ENCODE measurements around the gene U2AF2. TPM values are rescaled to one million over a fixed set of nuclear protein-coding genes. Genes with fewer than 3 reads are reported as not detected.

Gene U2AF2
- polyA plus RNA-seq, 1 experiment = 90.7 TPM

- no peak overlapping the region for H3K4me3 ChIP-seq (ENCODE audit: low read depth, low read length)
- DNase-seq (ENCODE audit: low read depth, low spot score) = no peak
- POLR2A ChIA-PET = no interaction called here
- no peaks in the 10 kb centered on the region; the same call in 1 of the 2 replicates for H3K9me3 ChIP-seq (ENCODE audit: control insufficient read depth, insufficient read depth, low read length)
- no peaks in the 10 kb centered on the region for H3K27me3 ChIP-seq (ENCODE audit: control insufficient read depth, insufficient read depth, low read length)
- no peak overlapping the region for H3K27ac ChIP-seq (ENCODE audit: low read depth, low read length)
- CTCF ChIA-PET = no interaction called here
- TF ChIP-seq CTCF (IDR thresholded peaks at IDR 0.05; ENCODE audit: low read depth, low read length) = no peak
These were observed 41.6 kb downstream of the U2AF2 start for GRCh38 chr19:55696301-55697068.

GRCh38 chr19:55697069-55697440 lies 42.2 kb downstream of the U2AF2 start:
- CTCF ChIA-PET = no interaction called here
- Histone ChIP-seq H3K27me3 (ENCODE audit: control insufficient read depth, insufficient read depth, low read length) (no peaks in the 10 kb centered on the region), H3K4me3 (ENCODE audit: low read depth, low read length) (no peak overlapping the region), H3K27ac (ENCODE audit: low read depth, low read length) (no peak overlapping the region), H3K9me3 (ENCODE audit: control insufficient read depth, insufficient read depth, low read length) (no peaks in the 10 kb centered on the region; the same call in 1 of the 2 replicates)
- POLR2A ChIA-PET = no interaction called here
- no peak for DNase-seq (ENCODE audit: low read depth, low spot score)
- no peak for TF ChIP-seq CTCF (IDR thresholded peaks at IDR 0.05; ENCODE audit: low read depth, low read length)

GRCh38 chr19:55697698-55698097 lies 42.9 kb downstream of the U2AF2 start:
- ChIA-PET POLR2A (interaction anchor here (0.6 kb wide), 1 partner anchor 93 kb away, joined by 3 read pairs; no protein-coding TSS in a partner anchor), CTCF (no interaction called here)
- H3K9me3 ChIP-seq (ENCODE audit: control insufficient read depth, insufficient read depth, low read length) = no peaks in the 10 kb centered on the region; the same call in 1 of the 2 replicates
- DNase-seq (ENCODE audit: low read depth, low spot score) = no peak
- H3K4me3 ChIP-seq (ENCODE audit: low read depth, low read length) = no peak overlapping the region
- H3K27ac ChIP-seq (ENCODE audit: low read depth, low read length) = no peak overlapping the region
- no peak for TF ChIP-seq CTCF (IDR thresholded peaks at IDR 0.05; ENCODE audit: low read depth, low read length)
- no peaks in the 10 kb centered on the region for H3K27me3 ChIP-seq (ENCODE audit: control insufficient read depth, insufficient read depth, low read length)

- H3K27ac ChIP-seq (ENCODE audit: low read depth, low read length) = no peak overlapping the region
- no peak for DNase-seq (ENCODE audit: low read depth, low spot score)
- ChIA-PET POLR2A (interaction anchor here (0.6 kb wide), 1 partner anchor 93 kb away, joined by 3 read pairs; no protein-coding TSS in a partner anchor), CTCF (no interaction called here)
- H3K9me3 ChIP-seq (ENCODE audit: control insufficient read depth, insufficient read depth, low read length) = peaks cover 4% of the 10 kb centered on the region; the same call in 1 of the 2 replicates
- no peak for TF ChIP-seq CTCF (IDR thresholded peaks at IDR 0.05; ENCODE audit: low read depth, low read length)
- H3K27me3 ChIP-seq (ENCODE audit: control insufficient read depth, insufficient read depth, low read length) = no peaks in the 10 kb centered on the region
- H3K4me3 ChIP-seq (ENCODE audit: low read depth, low read length) = no peak overlapping the region
These were observed 43.4 kb downstream of the U2AF2 start for GRCh38 chr19:55698256-55698655.

- ChIA-PET CTCF (no interaction called here), POLR2A (no interaction called here)
- Histone ChIP-seq H3K27me3 (ENCODE audit: control insufficient read depth, insufficient read depth, low read length) (no peaks in the 10 kb centered on the region), H3K9me3 (ENCODE audit: control insufficient read depth, insufficient read depth, low read length) (peaks cover 14% of the 10 kb centered on the region), H3K27ac (ENCODE audit: low read depth, low read length) (no peak overlapping the region), H3K4me3 (ENCODE audit: low read depth, low read length) (no peak overlapping the region)
- TF ChIP-seq CTCF (IDR thresholded peaks at IDR 0.05; ENCODE audit: low read depth, low read length) = no peak
- no peak for DNase-seq (ENCODE audit: low read depth, low spot score)
These were observed 44.4 kb downstream of the U2AF2 start for GRCh38 chr19:55699221-55699620.
